ENCODE measurements around the gene RAPGEF6. TPM values are rescaled to one million over a fixed set of nuclear protein-coding genes. Genes with fewer than 3 reads are reported as not detected.
A peak's percentile ranks its signal among the peaks of the same experiment; 100 is the strongest.

The RAPGEF6 gene
- total and polyA plus RNA-seq, 9 of the 15 experiments (the other 6 are each of a cell fraction or from before 2014, with no cell fraction given): 2.7 to 23.4 (median 12.7) TPM

DNA sequence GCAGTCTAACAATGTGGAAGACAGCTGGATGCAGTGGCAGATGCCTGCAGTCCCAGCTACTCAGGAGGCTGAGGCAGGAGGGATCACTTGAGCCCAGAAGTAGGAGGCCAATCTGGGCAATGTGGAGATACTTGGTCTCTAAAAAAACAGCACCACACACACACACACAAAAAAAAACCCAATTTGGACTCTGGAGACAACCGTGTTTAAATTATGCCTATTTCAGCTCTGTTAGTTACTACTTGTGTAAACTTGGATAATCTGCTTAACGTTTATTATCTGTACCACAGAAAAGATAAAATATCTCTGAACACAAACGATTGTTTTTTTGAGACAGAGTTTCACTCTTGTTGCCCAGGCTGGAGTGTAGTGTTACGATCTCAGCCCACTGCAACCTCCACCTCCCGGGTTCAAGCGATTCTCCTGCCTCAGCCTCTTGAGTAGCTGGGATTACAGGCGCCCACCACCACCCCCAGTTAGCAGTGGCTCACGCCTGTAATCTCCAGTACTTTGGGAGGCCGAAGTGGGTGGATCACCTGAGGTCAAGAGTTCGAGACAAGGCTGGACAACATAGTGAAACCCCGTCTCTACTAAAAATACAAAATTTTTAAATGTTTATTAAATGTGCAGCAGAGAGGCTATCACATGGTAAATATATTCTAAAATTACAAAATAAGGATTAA, 17.7 kb downstream of the RAPGEF6 start:
- DNase-seq (ENCODE audit: extremely low read depth in 1 of 4, low spot score in 3 of 4) (no peak), ATAC-seq (peak; percentile 33), FAIRE-seq (no peak)
- Histone ChIP-seq H3K4me3 (no peak overlapping the region), H3K9ac (ENCODE audit: insufficient read depth in 1 of 2, low read depth in 2 of 2, low read length in 2 of 2) (no peak overlapping the region), H3K9me3 (replicated peaks; ENCODE audit: control insufficient read depth, insufficient read depth, low read depth, low read length) (no peaks in the 10 kb centered on the region), H3K9me1 (ENCODE audit: control insufficient read depth, insufficient read depth, low read length) (peaks cover 2% of the 10 kb centered on the region), H3K36me3 (ENCODE audit: control insufficient read depth, insufficient read depth, low read length) (peaks cover 7% of the 10 kb centered on the region), H3K27ac (ENCODE audit: extremely low read depth, low read depth, low read length) (peak overlapping the region; percentile 4; the same call in 1 of the 3 replicates), H3K4me2 (ENCODE audit: insufficient read depth, low read length) (no peak overlapping the region), H4K20me1 (replicated peaks; ENCODE audit: control insufficient read depth, insufficient read depth, low read length) (no peaks in the 10 kb centered on the region), H3K79me2 (ENCODE audit: control insufficient read depth, insufficient read depth, low read length) (peaks cover 99% of the 10 kb centered on the region), H3K4me1 (replicated peaks in 1 of 2; ENCODE audit: control insufficient read depth in 2 of 2, insufficient read depth in 2 of 2, low read length in 2 of 2) (peaks cover 9 to 10% of the 10 kb centered on the region in 2 experiments; a peak in 3 of 5 replicates), H2AFZ (ENCODE audit: low read depth, low read length) (no peak overlapping the region), H3K27me3 (ENCODE audit: control insufficient read depth in 2 of 2, insufficient read depth in 2 of 2, low read length in 2 of 2) (no peaks in the 10 kb centered on the region)
- ChIA-PET CTCF (ENCODE audit: low intra/inter-chr PET ratio) (no interaction called here), POLR2A (interaction anchor here (0.7 kb wide), 1 partner anchor 13 kb away, joined by 3 read pairs; no protein-coding TSS in a partner anchor)
- WGBS (ENCODE audit: insufficient coverage, low coverage, missing lambda C conversion rate): 19% methylated on average over 11 of the region's 11 CpGs
- no TSS peak for BruUV-seq (replicated peaks)
- in situ Hi-C loops (cut with MboI) (no loop called here), intact Hi-C loops (cut with micrococcal nuclease) (no loop called here)
- TF ChIP-seq SOX6 (IDR thresholded peaks at IDR 0.05) (0 out of 2 replicates have a peak, but pooled peaks have one; percentile 33), ADNP (tag; IDR thresholded peaks at IDR 0.05) (peak; percentile 73), NFATC3 (IDR thresholded peaks at IDR 0.05) (no peak), EGR1 (conservative IDR thresholded peaks at IDR 0.05) (peak; percentile 43; the same call in 1 of the 2 replicates)
- TF ChIP-seq, protein P1, sequence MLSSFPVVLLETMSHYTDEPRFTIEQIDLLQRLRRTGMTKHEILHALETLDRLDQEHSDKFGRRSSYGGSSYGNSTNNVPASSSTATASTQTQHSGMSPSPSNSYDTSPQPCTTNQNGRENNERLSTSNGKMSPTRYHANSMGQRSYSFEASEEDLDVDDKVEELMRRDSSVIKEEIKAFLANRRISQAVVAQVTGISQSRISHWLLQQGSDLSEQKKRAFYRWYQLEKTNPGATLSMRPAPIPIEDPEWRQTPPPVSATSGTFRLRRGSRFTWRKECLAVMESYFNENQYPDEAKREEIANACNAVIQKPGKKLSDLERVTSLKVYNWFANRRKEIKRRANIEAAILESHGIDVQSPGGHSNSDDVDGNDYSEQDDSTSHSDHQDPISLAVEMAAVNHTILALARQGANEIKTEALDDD (IDR thresholded peaks at IDR 0.05): 0 out of 2 replicates have a peak, but pooled peaks have one; percentile 30

Data from K562 (cell line).